ENCODE results near the gene NRN1L.
A peak's percentile ranks its signal among the peaks of the same experiment; 100 is the strongest.
"Not testable (repeated sequence)": the region's sequence is repeated elsewhere in the genome, so short reads cannot be mapped to it uniquely, and the experiment has no call there.

NRN1L gene

GRCh38 chr16:67884684-67885083, at the start of gene NRN1L:
Gene NRN1L (plus strand): TSS chr16:67884885. CDS start chr16:67884904, 19 bp downstream.
- Histone ChIP-seq H3K9ac (ENCODE audit: low read depth, low read length) (peak within 1 kb of the TSS; percentile 70; the same call in 1 of the 2 replicates), H3K27me3 (ENCODE audit: insufficient read depth, low read length) (no peaks in the 10 kb centered on the region), H3K27ac (ENCODE audit: low read length) (no peak within 1 kb of the TSS), H3K9me3 (ENCODE audit: insufficient read depth, low read depth, low read length) (no peaks in the 10 kb centered on the region), H3K36me3 (ENCODE audit: insufficient read depth, low read depth, low read length) (peaks cover 44% of the 10 kb centered on the region), H3K4me3 (ENCODE audit: low read length) (peak within 1 kb of the TSS; percentile 61; the same call in 1 of the 2 replicates), H3K4me1 (ENCODE audit: insufficient read depth, low read length) (peaks cover 10% of the 10 kb centered on the region)

- H3K9ac ChIP-seq (ENCODE audit: low read depth, low read length); H3K36me3 ChIP-seq (ENCODE audit: insufficient read depth, low read depth, low read length); H3K27ac ChIP-seq (ENCODE audit: low read length); H3K4me1 ChIP-seq (ENCODE audit: insufficient read depth, low read length); H3K4me3 ChIP-seq (ENCODE audit: low read length); H3K27me3 ChIP-seq (ENCODE audit: insufficient read depth, low read length); H3K9me3 ChIP-seq (ENCODE audit: insufficient read depth, low read depth, low read length): not testable (repeated sequence)
Measured at GRCh38 chr16:67837190-67837589, 47.5 kb upstream of the NRN1L start.

- no peak overlapping the region for H3K9ac ChIP-seq (ENCODE audit: low read depth, low read length)
- no peak overlapping the region for H3K27ac ChIP-seq (ENCODE audit: low read length)
- H3K4me3 ChIP-seq (ENCODE audit: low read length): no peak overlapping the region
- no peaks in the 10 kb centered on the region for H3K9me3 ChIP-seq (ENCODE audit: insufficient read depth, low read depth, low read length)
- H3K27me3 ChIP-seq (ENCODE audit: insufficient read depth, low read length): no peaks in the 10 kb centered on the region
- peaks cover 8% of the 10 kb centered on the region; the same call in 1 of the 2 replicates for H3K4me1 ChIP-seq (ENCODE audit: insufficient read depth, low read length)
- H3K36me3 ChIP-seq (ENCODE audit: insufficient read depth, low read depth, low read length): no peaks in the 10 kb centered on the region
Measured at GRCh38 chr16:67837811-67838210, 46.9 kb upstream of the NRN1L start.

GRCh38 chr16:67841198-67841815, 43.4 kb upstream of the NRN1L start:
- peaks cover 32% of the 10 kb centered on the region for H3K4me1 ChIP-seq (ENCODE audit: insufficient read depth, low read length)
- no peaks in the 10 kb centered on the region for H3K27me3 ChIP-seq (ENCODE audit: insufficient read depth, low read length)
- H3K9ac ChIP-seq (ENCODE audit: low read depth, low read length): peak overlapping the region; percentile 87; the same call in 1 of the 2 replicates
- no peak overlapping the region for H3K27ac ChIP-seq (ENCODE audit: low read length)
- H3K4me3 ChIP-seq (ENCODE audit: low read length): peak overlapping the region; percentile 90; the same call in 1 of the 2 replicates
- no peaks in the 10 kb centered on the region for H3K9me3 ChIP-seq (ENCODE audit: insufficient read depth, low read depth, low read length)
- H3K36me3 ChIP-seq (ENCODE audit: insufficient read depth, low read depth, low read length): no peaks in the 10 kb centered on the region

- Histone ChIP-seq H3K9me3 (ENCODE audit: insufficient read depth, low read depth, low read length) (no peaks in the 10 kb centered on the region), H3K27me3 (ENCODE audit: insufficient read depth, low read length) (no peaks in the 10 kb centered on the region), H3K27ac (ENCODE audit: low read length) (peak within 1 kb of the TSS; percentile 73), H3K4me1 (ENCODE audit: insufficient read depth, low read length) (peaks cover 32% of the 10 kb centered on the region), H3K4me3 (ENCODE audit: low read length) (peak within 1 kb of the TSS; percentile 90), H3K9ac (ENCODE audit: low read depth, low read length) (peak within 1 kb of the TSS; percentile 87), H3K36me3 (ENCODE audit: insufficient read depth, low read depth, low read length) (no peaks in the 10 kb centered on the region)
Measured at GRCh38 chr16:67841816-67842508, 42.7 kb upstream of the NRN1L start, which contains the start of gene THAP11. Gene THAP11 (plus strand): TSS chr16:67842320. CDS start chr16:67842555, 235 bp downstream.

GRCh38 chr16:67842509-67843342, 42.0 kb upstream of the NRN1L start:
- peaks cover 33% of the 10 kb centered on the region for H3K4me1 ChIP-seq (ENCODE audit: insufficient read depth, low read length)
- peak overlapping the region; percentile 87; the same call in 1 of the 2 replicates for H3K9ac ChIP-seq (ENCODE audit: low read depth, low read length)
- no peaks in the 10 kb centered on the region for H3K36me3 ChIP-seq (ENCODE audit: insufficient read depth, low read depth, low read length)
- no peaks in the 10 kb centered on the region for H3K9me3 ChIP-seq (ENCODE audit: insufficient read depth, low read depth, low read length)
- no peaks in the 10 kb centered on the region for H3K27me3 ChIP-seq (ENCODE audit: insufficient read depth, low read length)
- H3K4me3 ChIP-seq (ENCODE audit: low read length): peak overlapping the region; percentile 90
- H3K27ac ChIP-seq (ENCODE audit: low read length): no peak overlapping the region

GRCh38 chr16:67843343-67843765, 41.3 kb upstream of the NRN1L start:
- Histone ChIP-seq H3K27ac (ENCODE audit: low read length) (no peak overlapping the region), H3K36me3 (ENCODE audit: insufficient read depth, low read depth, low read length) (no peaks in the 10 kb centered on the region), H3K9ac (ENCODE audit: low read depth, low read length) (peak overlapping the region; percentile 87; the same call in 1 of the 2 replicates), H3K4me1 (ENCODE audit: insufficient read depth, low read length) (peaks cover 38% of the 10 kb centered on the region), H3K27me3 (ENCODE audit: insufficient read depth, low read length) (no peaks in the 10 kb centered on the region), H3K9me3 (ENCODE audit: insufficient read depth, low read depth, low read length) (no peaks in the 10 kb centered on the region), H3K4me3 (ENCODE audit: low read length) (peak overlapping the region; percentile 90)

GRCh38 chr16:67844497-67844896, 40.2 kb upstream of the NRN1L start:
- Histone ChIP-seq H3K4me3 (ENCODE audit: low read length) (peak overlapping the region; percentile 90), H3K27ac (ENCODE audit: low read length) (no peak overlapping the region), H3K9me3 (ENCODE audit: insufficient read depth, low read depth, low read length) (no peaks in the 10 kb centered on the region), H3K36me3 (ENCODE audit: insufficient read depth, low read depth, low read length) (peaks cover 6% of the 10 kb centered on the region), H3K9ac (ENCODE audit: low read depth, low read length) (no peak overlapping the region), H3K27me3 (ENCODE audit: insufficient read depth, low read length) (no peaks in the 10 kb centered on the region), H3K4me1 (ENCODE audit: insufficient read depth, low read length) (peaks cover 40% of the 10 kb centered on the region)

- Histone ChIP-seq H3K4me3 (ENCODE audit: low read length) (peak overlapping the region; percentile 97), H3K4me1 (ENCODE audit: insufficient read depth, low read length) (peaks cover 40% of the 10 kb centered on the region), H3K27ac (ENCODE audit: low read length) (peak overlapping the region; percentile 96), H3K9ac (ENCODE audit: low read depth, low read length) (peak overlapping the region; percentile 95), H3K9me3 (ENCODE audit: insufficient read depth, low read depth, low read length) (no peaks in the 10 kb centered on the region), H3K36me3 (ENCODE audit: insufficient read depth, low read depth, low read length) (peaks cover 8% of the 10 kb centered on the region), H3K27me3 (ENCODE audit: insufficient read depth, low read length) (no peaks in the 10 kb centered on the region)
Measured at GRCh38 chr16:67845291-67846062, 39.2 kb upstream of the NRN1L start.

GRCh38 chr16:67846063-67846319, 38.7 kb upstream of the NRN1L start:
- Histone ChIP-seq H3K36me3 (ENCODE audit: insufficient read depth, low read depth, low read length) (peaks cover 10% of the 10 kb centered on the region), H3K9ac (ENCODE audit: low read depth, low read length) (peak overlapping the region; percentile 95), H3K9me3 (ENCODE audit: insufficient read depth, low read depth, low read length) (no peaks in the 10 kb centered on the region), H3K4me1 (ENCODE audit: insufficient read depth, low read length) (peaks cover 40% of the 10 kb centered on the region), H3K4me3 (ENCODE audit: low read length) (peak overlapping the region; percentile 97), H3K27me3 (ENCODE audit: insufficient read depth, low read length) (no peaks in the 10 kb centered on the region), H3K27ac (ENCODE audit: low read length) (peak overlapping the region; percentile 96)

All from iPS-20b (cell line).